H1 (cell line): ENCODE measurements around the gene RAB38. TPM values are rescaled to one million over a fixed set of nuclear protein-coding genes. Genes with fewer than 3 reads are reported as not detected.

ENCODE experiments used
- ATF2 ChIP-seq: IDR thresholded peaks from 2 replicates; pipeline ENCODE4 v1.6.1; 2012; ENCODE audit warnings: low read length, inconsistent platforms
- CREB1 ChIP-seq: IDR thresholded peaks from 2 replicates; pipeline ENCODE4 v1.6.1; 2012; ENCODE audit warnings: inconsistent platforms
- GABPA ChIP-seq: IDR thresholded peaks from 2 replicates; pipeline ENCODE4 v1.6.1; 2011; ENCODE audit warnings: mild to moderate bottlenecking, low read length, moderate library complexity, borderline replicate concordance; ENCODE audit not compliant: insufficient read depth
- RFX5 ChIP-seq: IDR thresholded peaks from 2 replicates; pipeline ENCODE4 v1.6.1; 2011; ENCODE audit warnings: low read depth, low read length, improper control_type of control experiment, borderline replicate concordance
- RNF2 ChIP-seq: fragments of 200-900, 300-1000 bp; sonication (generic); IDR thresholded peaks from 2 replicates; pipeline ENCODE4 v1.7.1; 2016; ENCODE audit warnings: borderline replicate concordance, low read depth, mild to moderate bottlenecking, antibody characterized with exemption, low read length; ENCODE audit not compliant: poor library complexity, severe bottlenecking; ENCODE audit errors: missing control alignments
- SP2 ChIP-seq: IDR thresholded peaks from 2 replicates; pipeline ENCODE4 v1.6.1; 2012; ENCODE audit warnings: mild to moderate bottlenecking, low read length, inconsistent platforms
- polyA plus RNA-seq, 7 experiments: library from polyadenylated mRNA; depleted of rRNA in 3 of 7; stranded (reverse) in 5 of 7; unstranded in 2 of 7; fragments of >200 nt in 5 of 7; fragments of 200-250 nt in 2 of 7; gene quantifications; 1 replicate in 5 of 7; 2 replicates in 1 of 7; 4 replicates in 1 of 7; pipeline versions ENCODE4 v1.2.1 to v1.2.3, GENCODE V29; 2011 to 2013; ENCODE audit warnings: missing spikeins in 2 of 7, mixed read lengths in 2 of 7
- total RNA-seq: library from RNA; stranded (reverse); fragmentation: NEBNext Ultra II Directional; extraction: Animal tissue kit (Norgen Biotek cat#: 25700); gene quantifications from 2 replicates; pipeline ENCODE4 v1.2.1, GENCODE V29; 2021

RAB38 gene
- total and polyA plus RNA-seq, 2 of the 8 experiments (the other 6 are each of a cell fraction or from before 2014, with no cell fraction given): 15.4 to 16.5 TPM

GRCh38 chr11:88157370-88157769, 17.9 kb downstream of the RAB38 start (continued):
- no peak for TF ChIP-seq ATF2
- no peak for TF ChIP-seq CREB1
- TF ChIP-seq RFX5: no peak
- TF ChIP-seq GABPA: no peak
- no peak for TF ChIP-seq SP2
- no peak for TF ChIP-seq RNF2
